GM23248 (cell line): ENCODE results near the gene FHAD1. TPM values are rescaled to one million over a fixed set of nuclear protein-coding genes. Genes with fewer than 3 reads are reported as not detected.

ENCODE experiments used
- DNase-seq: peaks from one replicate; pipeline ENCODE4 v3.0.0-alpha.2; 2015
- H2AFZ ChIP-seq: fragments of 200-600 bp; sonication (generic); 2 replicates; pipeline ENCODE4 v1.6.1; 2016; ENCODE audit warnings: antibody characterized with exemption
- H3F3A ChIP-seq: fragments of 200-600 bp; sonication (generic); 2 replicates; pipeline ENCODE4 v1.6.1; 2016; ENCODE audit warnings: mild to moderate bottlenecking, antibody characterized with exemption, mixed run types; ENCODE audit not compliant: insufficient read depth
- H3K27ac ChIP-seq: fragments of 200-600 bp; sonication (generic); 2 replicates; pipeline ENCODE4 v1.5.1; 2016; ENCODE audit warnings: mild to moderate bottlenecking
- H3K27me3 ChIP-seq: fragments of 200-600 bp; sonication (generic); replicated peaks from 2 replicates; pipeline ENCODE4 v1.6.1; 2016; ENCODE audit warnings: mild to moderate bottlenecking; ENCODE audit not compliant: insufficient read depth
- H3K36me3 ChIP-seq: fragments of 200-600 bp; sonication (generic); 2 replicates; pipeline ENCODE4 v1.6.1; 2016; ENCODE audit warnings: low read depth, mild to moderate bottlenecking
- H3K4me1 ChIP-seq: fragments of 200-600 bp; sonication (generic); 2 replicates; pipeline ENCODE4 v1.6.1; 2016; ENCODE audit warnings: mild to moderate bottlenecking; ENCODE audit not compliant: insufficient read depth
- H3K4me2 ChIP-seq: fragments of 200-600 bp; sonication (generic); one replicate; pipeline ENCODE4 v1.6.1; 2016; ENCODE audit warnings: mild to moderate bottlenecking; ENCODE audit not compliant: unreplicated experiment
- H3K4me3 ChIP-seq: fragments of 200-600 bp; sonication (generic); 2 replicates; pipeline ENCODE4 v1.5.1; 2016; ENCODE audit warnings: mild to moderate bottlenecking
- H3K79me2 ChIP-seq: fragments of 200-600 bp; sonication (generic); 2 replicates; pipeline ENCODE4 v1.6.1; 2016; ENCODE audit warnings: mild to moderate bottlenecking; ENCODE audit not compliant: insufficient read depth
- H3K9ac ChIP-seq: fragments of 200-600 bp; sonication (generic); 2 replicates; pipeline ENCODE4 v1.6.1; 2016; ENCODE audit warnings: mild to moderate bottlenecking
- H3K9me2 ChIP-seq: fragments of 200-600 bp; sonication (generic); 2 replicates; pipeline ENCODE4 v1.6.1; 2016; ENCODE audit warnings: mixed run types, mild to moderate bottlenecking, moderate library complexity; ENCODE audit not compliant: insufficient read depth
- H3K9me3 ChIP-seq: fragments of 200-600 bp; sonication (generic); one replicate; pipeline ENCODE4 v1.6.1; 2017; ENCODE audit warnings: low read depth
- H4K20me1 ChIP-seq: fragments of 200-600 bp; sonication (generic); 2 replicates; pipeline ENCODE4 v1.6.0; 2016; ENCODE audit not compliant: insufficient read depth
- EZH2 ChIP-seq: fragments of 200-600 bp; sonication (generic); IDR thresholded peaks from 2 replicates; pipeline ENCODE4 v1.6.1; 2018; ENCODE audit warnings: antibody characterized with exemption, mild to moderate bottlenecking; ENCODE audit not compliant: insufficient read depth, poor library complexity, severe bottlenecking
- EZH2phosphoT487 ChIP-seq: fragments of 200-600 bp; sonication (generic); IDR thresholded peaks from 2 replicates; pipeline ENCODE4 v1.6.1; 2018; ENCODE audit warnings: antibody characterized with exemption, moderate library complexity, mild to moderate bottlenecking, low read depth; ENCODE audit not compliant: insufficient read depth
- WGBS, 2 experiments: methylation state at CpG; one replicate each; pipeline ENCODE4 v1.1.6; 2015 to 2017; ENCODE audit warnings: low lambda C conversion rate in 2 of 2, low coverage in 1 of 2; ENCODE audit errors: missing lambda C conversion rate in 2 of 2; 5-methylcytosine and 5-hydroxymethylcytosine counted together
- in situ Hi-C: fragments of 300-500 bp; cut with MboI; formaldehyde crosslinking; loops from 2 replicates; pipeline ENCODE4 v1.15.0; 2020
- polyA plus RNA-seq: library from polyadenylated mRNA; unstranded; fragments of >200 nt; fragmentation: Nextera tagmentation; extraction: Ambion mirVana; gene quantifications from 2 replicates; pipeline ENCODE4 v1.2.1, GENCODE V29; 2016
- total RNA-seq: library from RNA; depleted of rRNA; stranded (reverse); fragments of >200 nt; shearing (Covaris generic); gene quantifications from 2 replicates; pipeline ENCODE4 v1.2.3, GENCODE V29; 2014

Gene FHAD1
- total and polyA plus RNA-seq, 2 experiments from 2014 or later = 0.24 TPM; not detected in 1

- no peak overlapping the region for H2AFZ ChIP-seq
- H3F3A ChIP-seq = peaks cover 8% of the 10 kb centered on the region; the same call in 1 of the 2 replicates
- in situ Hi-C loops = no loop called here
- no peaks in the 10 kb centered on the region for H3K36me3 ChIP-seq
- TF ChIP-seq EZH2 = no peak
- no peak for TF ChIP-seq EZH2phosphoT487
- H3K27me3 ChIP-seq = no peaks in the 10 kb centered on the region; the same call in 1 of the 2 replicates
- no peak for DNase-seq
- no peak overlapping the region for H3K9ac ChIP-seq
- H3K9me3 ChIP-seq = no peaks in the 10 kb centered on the region
- H3K4me1 ChIP-seq = peaks cover 8% of the 10 kb centered on the region
- no peaks in the 10 kb centered on the region for H3K79me2 ChIP-seq
- WGBS, 2 experiments = 94 to 95% methylated on average over 13 of the region's 13 CpGs
- no peaks in the 10 kb centered on the region for H3K9me2 ChIP-seq
- H3K27ac ChIP-seq = no peak overlapping the region
- H3K4me2 ChIP-seq = no peak overlapping the region
- H3K4me3 ChIP-seq = no peak overlapping the region
- H4K20me1 ChIP-seq = no peaks in the 10 kb centered on the region
Measured at GRCh38 chr1:15201849-15202551, 45.0 kb upstream of the FHAD1 start.

GRCh38 chr1:15204931-15205330 lies 42.1 kb upstream of the FHAD1 start:
- Histone ChIP-seq H2AFZ (no peak overlapping the region), H4K20me1 (no peaks in the 10 kb centered on the region), H3K79me2 (no peaks in the 10 kb centered on the region), H3K27me3 (no peaks in the 10 kb centered on the region; the same call in 1 of the 2 replicates), H3K9me3 (no peaks in the 10 kb centered on the region), H3K4me1 (peaks cover 8% of the 10 kb centered on the region), H3K27ac (no peak overlapping the region), H3K4me3 (no peak overlapping the region), H3K9ac (no peak overlapping the region), H3K9me2 (no peaks in the 10 kb centered on the region), H3K4me2 (no peak overlapping the region), H3K36me3 (no peaks in the 10 kb centered on the region), H3F3A (peaks cover 8% of the 10 kb centered on the region; the same call in 1 of the 2 replicates)
- no peak for DNase-seq
- in situ Hi-C loops = no loop called here
- whole genome bisulfite sequencing, 2 experiments = 89 to 93% methylated on average over 7 of the region's 7 CpGs
- TF ChIP-seq EZH2phosphoT487 (no peak), EZH2 (no peak)

GRCh38 chr1:15205586-15206346 lies 41.3 kb upstream of the FHAD1 start:
- no peak for DNase-seq
- H3K27ac ChIP-seq = no peak overlapping the region
- H2AFZ ChIP-seq = no peak overlapping the region
- in situ Hi-C loops = no loop called here
- H4K20me1 ChIP-seq = no peaks in the 10 kb centered on the region
- H3K4me1 ChIP-seq = peaks cover 2% of the 10 kb centered on the region
- no peaks in the 10 kb centered on the region for H3K79me2 ChIP-seq
- H3K27me3 ChIP-seq = no peaks in the 10 kb centered on the region; the same call in 1 of the 2 replicates
- no peak for TF ChIP-seq EZH2phosphoT487
- no peak for TF ChIP-seq EZH2
- H3K9me3 ChIP-seq = no peaks in the 10 kb centered on the region
- no peak overlapping the region for H3K4me3 ChIP-seq
- H3K36me3 ChIP-seq = no peaks in the 10 kb centered on the region
- 91 to 92% methylated on average over 12 of the region's 12 CpGs for WGBS, 2 experiments
- no peaks in the 10 kb centered on the region for H3K9me2 ChIP-seq
- peaks cover 2% of the 10 kb centered on the region; the same call in 1 of the 2 replicates for H3F3A ChIP-seq
- no peak overlapping the region for H3K9ac ChIP-seq
- H3K4me2 ChIP-seq = no peak overlapping the region

- H3K4me2 ChIP-seq = no peak overlapping the region
- 38 to 42% methylated on average over 8 of the region's 8 CpGs for WGBS, 2 experiments
- no peak for TF ChIP-seq EZH2
- TF ChIP-seq EZH2phosphoT487 = no peak
- H3F3A ChIP-seq = no peaks in the 10 kb centered on the region
- H3K79me2 ChIP-seq = no peaks in the 10 kb centered on the region
- H4K20me1 ChIP-seq = no peaks in the 10 kb centered on the region
- no peak overlapping the region for H3K9ac ChIP-seq
- no peaks in the 10 kb centered on the region for H3K4me1 ChIP-seq
- H2AFZ ChIP-seq = no peak overlapping the region
- in situ Hi-C loops = no loop called here
- no peaks in the 10 kb centered on the region for H3K9me3 ChIP-seq
- H3K27me3 ChIP-seq = no peaks in the 10 kb centered on the region; the same call in 1 of the 2 replicates
- no peaks in the 10 kb centered on the region for H3K9me2 ChIP-seq
- H3K27ac ChIP-seq = no peak overlapping the region
- no peak for DNase-seq
- H3K36me3 ChIP-seq = no peaks in the 10 kb centered on the region
- H3K4me3 ChIP-seq = no peak overlapping the region
Measured at GRCh38 chr1:15206418-15207030, 40.5 kb upstream of the FHAD1 start.
